Measurements from ENCODE around the gene VGLL2. TPM values are rescaled to one million over a fixed set of nuclear protein-coding genes. Genes with fewer than 3 reads are reported as not detected.

Gene VGLL2
- total and polyA plus RNA-seq, 2 of the 13 experiments (the other 11 are each of a cell fraction or from before 2014, with no cell fraction given) = not detected

DNA sequence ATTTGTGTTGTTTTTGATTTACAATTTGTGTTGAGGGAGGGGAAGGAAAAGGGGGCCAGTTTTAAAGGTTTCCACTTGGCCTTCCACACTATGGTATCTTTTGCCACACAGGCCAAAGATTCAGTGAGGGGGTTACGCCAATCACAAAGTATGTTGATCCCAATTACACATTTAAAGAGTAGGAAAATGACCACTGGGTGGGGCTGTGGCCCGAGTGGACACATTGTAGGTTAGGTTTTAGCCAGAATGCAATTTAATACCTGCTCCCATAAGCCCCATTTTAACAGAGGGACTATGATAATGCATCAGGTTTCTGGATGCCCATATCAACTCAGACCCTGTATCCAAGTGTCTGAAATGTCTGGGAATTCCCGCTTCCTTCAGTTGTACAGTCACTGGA lies 15.6 kb downstream of the VGLL2 start:
- H3K36me3 ChIP-seq (replicated peaks in 1 of 2; ENCODE audit: control insufficient read depth in 1 of 2, insufficient read depth in 2 of 2, low read length in 2 of 2) = no peaks in the 10 kb centered on the region
- ATAC-seq (peak; percentile 88), FAIRE-seq (peak; percentile 70), DNase-seq (ENCODE audit: low spot score) (peak; percentile 13)
- H3K4me1 ChIP-seq (ENCODE audit: insufficient read depth, low read length) = no peaks in the 10 kb centered on the region
- 8% methylated on average over 3 of the region's 3 CpGs for WGBS (ENCODE audit: low lambda C conversion rate)
- no TSS peak for BruUV-seq (replicated peaks)
- no peak overlapping the region for H3K4me3 ChIP-seq (replicated peaks in 1 of 3; ENCODE audit: insufficient read depth in 1 of 3, low read depth in 2 of 3, low read length in 3 of 3)
- H3K27me3 ChIP-seq (ENCODE audit: control insufficient read depth in 1 of 2, insufficient read depth in 2 of 2, low read length in 2 of 2) = no peaks in the 10 kb centered on the region
- no peak overlapping the region for H3K9ac ChIP-seq (ENCODE audit: insufficient read depth, low read depth, low read length)
- TF ChIP-seq SP5 (CRISPR knock-in tag; IDR thresholded peaks at IDR 0.05; ENCODE audit: borderline replicate concordance, low read depth) (no peak), CTCF (CRISPR knock-in tag; IDR thresholded peaks at IDR 0.05) (peak; percentile 40)
- intact Hi-C loops (cut with micrococcal nuclease; ENCODE audit: unreplicated experiment) = loop anchor here (1.0 kb wide), 1 partner anchor 36 kb away; no protein-coding TSS in a partner anchor
- H4K20me1 ChIP-seq (ENCODE audit: insufficient read depth, low read length) = no peaks in the 10 kb centered on the region
- CTCF ChIA-PET (ENCODE audit: low intra/inter-chr PET ratio, low total read pairs) = no interaction called here
- H3K79me2 ChIP-seq (ENCODE audit: insufficient read depth, low read length) = no peaks in the 10 kb centered on the region
- no peak overlapping the region for H3K4me2 ChIP-seq (ENCODE audit: low read depth, low read length)
- no peaks in the 10 kb centered on the region for H3K9me3 ChIP-seq (ENCODE audit: low read length)
- no peak overlapping the region for H3K27ac ChIP-seq (ENCODE audit: extremely low read length, insufficient read depth, low read length)
- no peak overlapping the region for H2AFZ ChIP-seq (ENCODE audit: low read length)
- POLR2A ChIA-PET = no interaction called here
- in situ Hi-C loops (cut with HindIII; ENCODE audit: extremely low pct_ligation_motif_present, low pct_unique_long_range_greater_than_20kb) = no loop called here

- H3K27ac ChIP-seq (ENCODE audit: extremely low read length, insufficient read depth, low read length) = no peak overlapping the region
- WGBS (ENCODE audit: low lambda C conversion rate) = 0% methylated on average over 3 of the region's 3 CpGs
- H3K4me2 ChIP-seq (ENCODE audit: low read depth, low read length) = no peak overlapping the region
- H3K9ac ChIP-seq (ENCODE audit: insufficient read depth, low read depth, low read length) = no peak overlapping the region
- H3K9me3 ChIP-seq (ENCODE audit: low read length) = no peaks in the 10 kb centered on the region
- ATAC-seq = no peak
- no peak overlapping the region for H2AFZ ChIP-seq (ENCODE audit: low read length)
- no peak for FAIRE-seq
- no peaks in the 10 kb centered on the region for H4K20me1 ChIP-seq (ENCODE audit: insufficient read depth, low read length)
- in situ Hi-C loops (cut with HindIII; ENCODE audit: extremely low pct_ligation_motif_present, low pct_unique_long_range_greater_than_20kb) (no loop called here), intact Hi-C loops (cut with micrococcal nuclease; ENCODE audit: unreplicated experiment) (no loop called here)
- no peak for DNase-seq (ENCODE audit: low spot score)
- H3K4me1 ChIP-seq (ENCODE audit: insufficient read depth, low read length) = no peaks in the 10 kb centered on the region
- no peaks in the 10 kb centered on the region for H3K27me3 ChIP-seq (ENCODE audit: control insufficient read depth in 1 of 2, insufficient read depth in 2 of 2, low read length in 2 of 2)
- H3K4me3 ChIP-seq (replicated peaks in 1 of 3; ENCODE audit: insufficient read depth in 1 of 3, low read depth in 2 of 3, low read length in 3 of 3) = no peak overlapping the region
- POLR2A ChIA-PET = no interaction called here
- no peaks in the 10 kb centered on the region for H3K36me3 ChIP-seq (replicated peaks in 1 of 2; ENCODE audit: control insufficient read depth in 1 of 2, insufficient read depth in 2 of 2, low read length in 2 of 2)
- no peaks in the 10 kb centered on the region for H3K79me2 ChIP-seq (ENCODE audit: insufficient read depth, low read length)
- BruUV-seq (replicated peaks) = no TSS peak
- CTCF ChIA-PET (ENCODE audit: low intra/inter-chr PET ratio, low total read pairs) = no interaction called here
- no peak for TF ChIP-seq ZFP41 (CRISPR knock-in tag; IDR thresholded peaks at IDR 0.05; ENCODE audit: borderline replicate concordance)
- TF ChIP-seq, protein P1, sequence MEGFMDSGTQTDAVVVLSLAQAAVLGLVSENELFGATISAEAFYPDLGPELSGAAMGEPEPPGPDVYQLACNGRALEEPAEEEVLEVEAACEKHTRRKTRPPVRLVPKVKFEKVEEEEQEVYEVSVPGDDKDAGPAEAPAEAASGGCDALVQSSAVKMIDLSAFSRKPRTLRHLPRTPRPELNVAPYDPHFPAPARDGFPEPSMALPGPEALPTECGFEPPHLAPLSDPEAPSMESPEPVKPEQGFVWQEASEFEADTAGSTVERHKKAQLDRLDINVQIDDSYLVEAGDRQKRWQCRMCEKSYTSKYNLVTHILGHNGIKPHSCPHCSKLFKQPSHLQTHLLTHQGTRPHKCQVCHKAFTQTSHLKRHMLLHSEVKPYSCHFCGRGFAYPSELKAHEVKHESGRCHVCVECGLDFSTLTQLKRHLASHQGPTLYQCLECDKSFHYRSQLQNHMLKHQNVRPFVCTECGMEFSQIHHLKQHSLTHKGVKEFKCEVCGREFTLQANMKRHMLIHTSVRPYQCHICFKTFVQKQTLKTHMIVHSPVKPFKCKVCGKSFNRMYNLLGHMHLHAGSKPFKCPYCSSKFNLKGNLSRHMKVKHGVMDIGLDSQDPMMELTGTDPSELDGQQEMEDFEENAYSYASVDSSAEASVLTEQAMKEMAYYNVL (CRISPR knock-in tag; IDR thresholded peaks at IDR 0.05; ENCODE audit: borderline replicate concordance) = no peak
- TF ChIP-seq ARNT2 (CRISPR knock-in tag; IDR thresholded peaks at IDR 0.05; ENCODE audit: low read depth) = no peak
Measured at GRCh38 chr6:117288083-117288715, 22.8 kb downstream of the VGLL2 start.
